Activated CD4-positive, CD25-positive, alpha-beta regulatory T cell treated with anti-CD3 and anti-CD28 coated beads, Interleukin-2, amount 50 U/mL, for 24 hours (primary cell): ENCODE results near the gene RIMBP2.

ENCODE experiments used
- ATAC-seq, 2 donors: fragments of 150-1000 bp; cut with Tn5 transposase; one replicate each; pipeline ENCODE4 v1.10.0; 2021; ENCODE audit warnings: mild to moderate bottlenecking in 1 of 2, moderate library complexity in 1 of 2

The RIMBP2 gene

DNA sequence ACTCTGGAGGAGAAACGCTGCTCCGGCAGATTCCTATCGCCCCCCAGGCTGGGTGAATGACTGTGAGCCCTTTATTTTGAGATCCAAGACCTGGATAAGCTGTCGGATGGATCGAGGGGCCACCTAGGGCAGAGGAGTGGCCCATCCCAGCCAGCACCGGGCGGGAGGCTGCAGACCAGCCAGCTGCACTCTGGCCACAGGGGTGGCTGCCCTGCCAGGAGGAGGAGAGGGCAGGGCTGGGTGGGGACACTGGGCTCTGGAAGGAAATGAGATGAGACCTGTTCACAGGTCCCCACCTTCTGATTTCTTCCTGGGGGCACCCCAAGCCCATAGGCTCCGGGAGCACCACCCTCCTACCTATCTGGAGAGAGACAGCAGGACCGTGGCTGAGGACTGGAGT is 238.4 kb downstream of the RIMBP2 start:
- ATAC-seq: no peak

DNA sequence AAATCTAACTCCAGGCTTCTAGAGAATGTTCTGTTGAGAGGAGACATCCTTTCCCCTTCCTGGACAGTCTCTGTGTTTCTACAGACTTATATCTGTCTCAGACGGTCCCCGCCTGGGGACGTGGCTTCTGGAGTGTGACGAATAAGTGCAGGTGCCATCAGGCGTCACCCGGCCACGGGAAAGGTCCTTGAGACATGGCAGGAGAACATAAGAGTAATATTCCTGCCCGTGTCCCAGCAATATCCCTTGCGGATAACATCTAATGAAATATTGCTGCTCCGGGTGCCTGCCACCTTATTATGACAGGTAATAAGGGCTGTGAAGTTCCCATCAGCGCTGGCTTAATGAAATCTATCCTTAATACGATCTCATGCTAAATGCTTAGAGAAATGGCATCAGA is 238.8 kb downstream of the RIMBP2 start:
- ATAC-seq: no peak

DNA sequence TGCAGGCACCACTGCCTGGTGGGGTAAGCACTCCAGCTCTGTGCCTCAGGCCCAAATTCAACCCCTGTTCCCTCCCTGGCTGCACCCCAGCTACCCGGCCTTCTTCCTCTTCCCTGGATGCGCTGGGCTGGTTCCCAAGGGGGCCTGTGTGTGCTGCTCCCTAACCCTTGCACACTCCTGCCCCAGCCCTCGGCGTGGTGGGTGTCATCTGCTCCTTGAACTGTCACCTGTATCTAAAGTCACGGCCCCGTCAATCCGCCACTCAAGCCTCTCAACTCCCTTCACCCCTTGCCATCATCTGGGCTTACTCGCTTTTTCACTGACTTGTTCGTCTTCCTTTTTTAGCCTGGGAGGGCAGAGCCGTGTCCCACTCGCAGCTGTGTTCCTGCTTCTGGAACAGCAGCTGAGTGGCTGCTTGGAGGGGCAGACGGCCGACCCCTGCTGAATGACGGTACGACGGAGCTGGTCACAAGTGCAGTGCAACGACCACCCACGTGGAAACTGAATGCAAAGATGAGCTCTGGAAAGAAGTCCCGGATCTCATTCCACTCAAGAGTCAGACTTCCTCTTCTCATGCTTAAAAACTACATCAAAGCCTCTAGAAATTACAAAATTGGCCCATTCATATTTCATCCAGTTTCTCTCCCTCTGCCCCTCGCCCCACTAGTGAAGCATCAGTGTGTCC is 239.5 kb downstream of the RIMBP2 start:
- ATAC-seq: no peak

DNA sequence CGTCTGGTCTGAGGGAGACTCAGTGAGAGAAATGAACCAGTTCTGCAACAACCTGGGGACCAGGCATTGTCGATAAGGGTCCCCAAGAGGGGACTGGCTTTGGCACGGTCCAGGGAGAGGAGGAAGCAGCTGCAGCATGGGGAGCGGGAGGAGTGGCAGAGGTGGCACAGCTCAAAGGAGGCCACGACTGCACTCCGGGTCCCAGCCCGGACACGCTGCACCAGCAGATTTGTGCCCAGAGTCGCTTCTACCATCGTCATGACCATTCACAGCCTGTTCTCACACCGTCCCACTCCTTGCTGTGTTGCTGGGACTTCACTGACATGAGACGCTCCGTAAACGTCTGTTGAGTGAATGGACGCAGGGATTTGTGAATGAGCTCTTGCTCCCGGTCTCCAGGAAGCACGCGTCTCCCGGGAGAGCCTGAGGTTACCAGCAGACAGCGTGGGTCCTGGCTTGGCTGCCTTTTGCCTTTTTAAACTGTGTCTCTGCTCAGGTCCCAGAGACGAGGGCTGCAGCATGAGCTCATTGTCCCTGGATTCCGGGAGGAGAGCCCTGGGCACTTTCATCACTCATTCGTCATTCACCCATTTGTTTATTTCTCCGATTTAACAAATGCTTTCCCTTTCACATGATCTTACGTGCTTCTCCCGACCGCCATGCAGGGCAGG is 241.4 kb downstream of the RIMBP2 start:
- ATAC-seq: no peak

DNA sequence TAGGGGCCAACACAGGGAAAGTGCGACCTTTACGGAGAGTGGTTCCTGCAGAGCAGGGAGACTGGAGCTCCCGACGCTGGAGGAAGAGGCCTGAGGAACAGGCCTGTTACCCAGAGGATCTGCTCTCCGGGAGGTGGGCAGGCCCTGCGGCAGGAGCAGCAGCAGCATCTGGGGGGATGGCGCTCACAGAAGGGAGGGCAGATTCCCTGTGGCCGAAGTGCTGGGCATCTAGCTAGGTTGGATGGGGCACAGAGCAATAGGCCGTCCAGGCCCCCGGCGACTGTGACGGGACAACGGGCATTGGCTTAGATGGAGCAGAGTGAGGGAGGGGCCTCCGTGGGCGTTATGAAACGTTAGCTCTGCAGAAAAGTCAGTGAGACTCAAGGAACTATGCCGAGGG is 242.8 kb downstream of the RIMBP2 start:
- ATAC-seq: no peak

DNA sequence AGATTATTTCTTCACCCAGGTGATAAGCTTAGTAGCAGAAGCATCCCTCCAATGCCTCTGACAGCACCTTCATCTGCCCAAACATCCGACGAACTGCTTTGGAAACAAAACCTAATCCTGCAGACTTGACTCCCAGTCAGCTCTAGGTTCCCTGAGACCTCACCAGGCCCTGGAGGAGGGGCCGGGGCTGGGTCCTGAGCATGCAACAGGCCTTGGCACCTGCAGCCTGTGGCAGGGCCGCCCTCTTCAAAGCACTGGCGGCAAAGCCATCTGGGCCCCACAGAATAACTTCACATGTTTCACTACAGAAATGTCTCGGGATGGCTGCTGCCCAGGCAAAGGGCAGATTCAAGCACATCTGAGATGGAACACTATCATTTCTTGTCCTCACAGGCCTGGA is 245.1 kb downstream of the RIMBP2 start:
- no peak for ATAC-seq

DNA sequence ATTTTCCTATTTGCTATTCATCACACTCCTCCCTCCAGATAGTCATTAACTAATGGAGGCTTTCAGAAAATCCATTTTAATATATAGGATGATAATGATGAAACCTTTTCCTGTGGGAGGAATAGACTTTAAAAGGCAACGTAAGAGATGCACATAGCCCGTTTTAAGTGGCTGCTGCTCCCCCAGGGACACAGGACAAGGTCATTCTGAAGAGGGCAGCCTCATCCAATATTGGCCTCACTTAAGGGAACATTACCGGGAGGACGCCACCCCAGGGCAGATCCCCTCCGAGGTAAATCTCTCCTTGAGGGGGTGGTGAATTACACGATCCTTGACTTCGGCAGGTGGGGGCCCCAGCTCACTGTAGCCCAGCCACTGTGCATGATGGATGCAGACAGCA is 246.5 kb downstream of the RIMBP2 start:
- ATAC-seq: no peak

DNA sequence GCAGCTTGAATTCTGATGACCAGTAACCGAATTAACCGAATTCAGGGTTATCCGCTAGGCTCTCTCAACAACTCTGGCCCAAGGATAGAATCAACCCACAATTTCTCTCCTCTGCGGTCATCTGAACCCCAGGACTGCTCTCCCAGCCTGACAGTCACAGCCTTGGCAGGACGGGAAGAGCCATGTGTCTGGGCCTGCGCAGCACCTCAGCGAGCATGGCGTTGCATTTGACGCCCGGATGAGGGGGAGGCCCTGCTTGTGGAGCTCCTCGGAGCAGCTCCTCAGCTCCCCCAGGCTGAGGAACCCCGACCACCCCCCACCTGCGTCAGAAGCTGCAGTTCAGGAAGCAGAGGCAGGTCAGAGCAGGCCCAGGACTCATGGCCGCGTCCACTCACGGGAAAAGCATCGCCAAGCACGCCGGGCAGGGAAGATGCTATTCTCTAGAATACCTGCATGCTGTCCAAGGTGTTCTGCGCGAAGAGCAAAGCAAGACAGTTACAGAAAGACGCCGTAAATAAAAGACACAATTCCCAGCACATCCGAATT is 247.3 kb downstream of the RIMBP2 start:
- ATAC-seq: no peak

DNA sequence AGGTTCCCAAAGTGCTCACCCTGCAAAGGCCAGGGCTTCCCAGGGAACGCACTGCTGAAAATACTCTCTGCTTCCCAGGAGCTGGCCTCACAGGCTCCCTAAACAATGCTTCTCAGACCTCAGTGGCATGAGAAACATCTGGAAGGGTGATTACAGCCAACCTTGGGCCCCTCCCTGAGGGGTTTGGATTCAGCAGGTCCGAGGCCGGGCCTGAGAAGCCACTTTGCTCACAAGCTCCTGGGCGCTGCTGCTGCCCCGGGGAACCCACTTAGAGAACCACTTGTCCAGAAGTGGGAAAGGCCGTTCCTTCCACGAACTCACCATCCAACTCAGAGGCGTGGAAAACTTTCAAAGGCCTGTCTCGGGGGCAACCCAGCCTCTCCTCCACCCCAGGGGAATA is 247.9 kb downstream of the RIMBP2 start:
- ATAC-seq: no peak

DNA sequence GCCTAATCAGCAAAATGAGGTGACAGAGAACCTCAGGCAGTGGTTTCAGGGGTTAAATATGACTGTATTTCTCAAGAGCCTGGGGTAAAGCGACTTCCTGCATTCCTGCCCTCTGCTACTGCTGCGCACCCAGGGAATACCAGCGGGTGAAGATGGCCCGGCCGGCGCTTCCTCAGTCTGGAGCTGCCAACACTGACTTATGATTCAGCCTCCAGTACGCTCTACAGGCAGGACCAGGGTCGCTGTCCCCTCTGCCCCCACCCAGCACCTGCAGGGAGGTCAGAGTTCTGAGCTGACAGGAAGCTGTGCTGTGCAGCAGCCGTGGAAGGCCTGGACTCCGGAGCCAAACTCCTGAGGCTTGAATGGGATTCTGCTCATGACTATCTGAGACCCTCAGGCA is 250.5 kb downstream of the RIMBP2 start:
- no peak for ATAC-seq

DNA sequence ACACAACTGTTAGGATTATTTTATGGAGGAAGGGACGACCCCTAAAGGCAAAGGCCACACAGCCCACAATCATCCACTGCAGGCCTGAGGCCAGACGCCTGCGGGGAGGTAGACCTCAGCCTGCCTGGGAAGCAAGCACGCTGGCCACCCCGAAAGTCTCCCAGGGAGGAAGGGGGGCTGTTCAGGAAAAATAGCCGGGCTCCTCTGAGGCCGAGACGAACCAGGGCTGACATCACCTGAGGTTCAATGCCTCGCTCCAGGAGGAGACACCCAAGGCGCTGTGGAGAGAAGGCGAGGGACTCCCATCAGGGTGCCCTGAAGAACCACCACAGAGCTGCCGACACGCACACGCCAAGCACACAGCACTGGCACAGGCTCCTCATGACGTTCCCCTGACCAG is 251.1 kb downstream of the RIMBP2 start:
- no peak for ATAC-seq

DNA sequence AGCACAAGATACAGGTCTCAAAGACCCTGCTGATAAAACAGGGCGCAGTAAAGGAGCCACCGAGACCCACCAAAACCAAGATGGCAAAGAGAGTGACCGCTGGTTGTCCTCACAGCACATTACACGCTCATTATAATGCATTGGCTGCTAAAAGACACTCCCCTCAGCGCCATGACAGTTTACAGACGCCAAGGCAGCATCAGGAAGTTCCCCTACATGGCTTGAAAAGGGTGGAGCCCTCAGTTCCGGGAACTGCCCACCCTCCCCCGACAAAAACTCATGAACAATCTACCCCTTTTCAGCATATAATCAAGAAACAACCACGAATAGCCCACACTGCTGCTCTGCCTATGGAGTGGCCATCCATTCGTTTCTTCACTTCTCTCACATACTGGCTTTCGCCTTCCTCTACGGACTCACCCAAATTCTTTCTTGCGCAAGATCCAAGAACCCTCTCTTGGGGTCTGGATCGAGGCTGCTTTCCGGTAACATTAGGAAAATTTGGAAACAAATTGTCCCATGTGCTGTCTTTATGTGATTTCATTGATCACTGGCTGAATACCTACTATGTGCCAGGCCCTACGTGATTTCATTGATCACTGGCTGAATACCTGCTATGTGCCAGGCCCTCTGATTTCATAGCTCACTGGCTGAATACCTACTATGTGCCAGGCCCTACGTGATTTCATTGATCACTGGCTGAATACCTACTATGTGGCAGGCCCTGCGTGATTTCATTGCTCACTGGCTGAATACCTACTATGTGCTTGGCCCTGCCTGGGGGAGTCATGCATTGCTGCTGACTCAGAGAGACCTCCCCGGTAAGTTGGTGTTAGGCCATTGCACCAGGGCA is 252.1 kb downstream of the RIMBP2 start:
- no peak for ATAC-seq

DNA sequence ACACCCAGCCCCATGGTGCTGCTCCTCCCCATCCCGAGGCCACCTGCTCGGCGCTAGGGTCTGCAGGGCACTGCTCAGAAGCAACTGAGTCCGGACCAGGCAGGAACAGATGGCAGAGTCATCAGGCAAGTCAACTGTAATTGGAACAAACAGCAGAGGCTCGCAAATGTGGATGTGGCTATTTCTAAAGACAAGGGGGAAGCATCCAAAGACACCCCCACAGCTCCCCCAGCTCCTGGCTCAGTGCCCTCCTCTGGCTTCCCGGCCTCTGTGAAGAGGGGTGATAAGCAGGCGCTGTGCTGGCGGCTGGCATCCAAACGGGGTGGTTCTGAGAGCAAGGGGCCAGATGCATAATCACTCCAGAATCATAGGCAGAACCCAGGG is 252.8 kb downstream of the RIMBP2 start:
- ATAC-seq: no peak

DNA sequence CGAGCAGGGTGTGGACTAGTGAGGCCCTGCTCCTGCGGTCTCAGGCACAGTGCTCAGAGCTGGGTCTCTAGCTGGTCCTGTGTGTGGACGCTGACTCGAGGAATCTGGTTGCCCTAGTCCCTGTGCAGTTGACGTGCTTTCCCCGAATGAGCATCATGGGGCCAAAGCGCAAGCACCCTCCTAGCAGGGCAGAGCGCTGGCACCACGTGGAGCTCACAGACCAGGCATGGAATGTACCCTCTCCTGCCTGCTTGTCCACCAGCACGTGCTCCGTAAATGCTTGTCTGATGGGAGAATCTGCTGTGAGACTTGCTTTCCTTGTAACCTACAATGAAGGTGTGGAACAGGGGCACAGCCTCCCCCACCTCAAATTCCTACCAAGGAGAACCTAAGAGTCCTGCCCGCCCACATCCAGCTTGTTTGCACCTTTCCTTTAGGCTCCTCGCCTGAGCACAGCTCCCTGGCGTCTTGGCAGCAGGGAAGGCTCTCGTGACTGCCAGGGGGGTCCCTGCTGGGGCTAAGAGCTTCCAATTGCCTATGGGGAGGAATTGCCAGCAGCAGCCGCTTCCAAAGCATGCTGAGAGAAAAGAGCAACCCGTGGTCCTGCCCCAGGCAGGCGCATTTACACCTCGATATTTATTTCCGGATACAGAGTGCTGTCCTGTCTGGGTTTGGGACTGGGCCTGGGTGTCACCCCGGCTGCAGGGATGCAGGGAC is 253.4 kb downstream of the RIMBP2 start:
- no peak for ATAC-seq

DNA sequence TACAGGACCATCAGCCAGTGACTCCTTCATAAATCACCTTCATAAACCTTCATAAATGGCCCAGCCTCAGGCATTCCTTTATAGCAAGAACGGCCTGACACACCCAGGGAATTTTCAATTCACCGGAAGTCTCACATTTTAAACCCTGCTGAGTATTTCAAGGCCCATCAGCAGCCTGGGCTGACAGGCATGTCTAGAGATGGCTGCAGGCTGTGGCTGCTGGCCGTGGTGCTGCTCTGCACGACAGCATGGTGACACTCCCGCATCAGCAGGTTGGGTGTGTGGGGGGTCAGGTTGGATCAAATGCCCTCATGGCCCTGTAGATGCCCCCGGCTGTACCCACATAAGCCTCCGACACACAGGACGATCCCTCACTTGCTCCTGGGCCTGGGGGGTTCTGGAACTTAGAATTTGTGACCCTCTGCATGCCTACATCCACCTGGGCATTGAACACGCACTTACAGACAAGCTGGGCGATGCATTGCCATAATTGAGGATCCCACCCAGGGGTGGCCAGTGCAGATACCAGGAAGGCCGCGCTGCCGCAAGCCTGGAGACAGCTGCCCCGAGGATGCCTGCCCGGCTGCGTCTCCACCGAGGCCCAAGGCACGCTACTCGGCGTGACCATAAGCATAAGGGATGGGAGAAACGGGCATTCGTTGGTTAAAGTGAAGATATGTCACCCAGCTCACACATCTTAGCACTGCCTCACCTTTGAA is 254.1 kb downstream of the RIMBP2 start:
- ATAC-seq: no peak

DNA sequence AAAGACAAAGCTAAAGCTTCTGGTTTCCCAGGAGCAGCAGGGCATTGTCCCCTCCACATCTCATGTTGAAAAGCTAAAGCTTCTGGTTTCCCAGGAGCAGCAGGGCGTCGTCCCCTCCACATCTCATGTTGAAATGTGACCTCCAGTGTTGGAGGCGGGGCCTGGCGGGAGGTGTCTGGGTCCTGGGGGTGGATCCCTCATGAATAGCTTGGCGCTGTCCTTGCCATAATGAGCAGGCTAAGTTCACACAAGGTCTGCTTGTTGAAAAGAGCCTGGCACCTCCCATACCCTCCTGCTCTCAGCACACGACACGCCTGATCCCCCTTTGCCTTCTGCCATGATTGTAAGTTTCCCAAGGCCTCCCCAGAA is 254.7 kb downstream of the RIMBP2 start:
- ATAC-seq: no peak

DNA sequence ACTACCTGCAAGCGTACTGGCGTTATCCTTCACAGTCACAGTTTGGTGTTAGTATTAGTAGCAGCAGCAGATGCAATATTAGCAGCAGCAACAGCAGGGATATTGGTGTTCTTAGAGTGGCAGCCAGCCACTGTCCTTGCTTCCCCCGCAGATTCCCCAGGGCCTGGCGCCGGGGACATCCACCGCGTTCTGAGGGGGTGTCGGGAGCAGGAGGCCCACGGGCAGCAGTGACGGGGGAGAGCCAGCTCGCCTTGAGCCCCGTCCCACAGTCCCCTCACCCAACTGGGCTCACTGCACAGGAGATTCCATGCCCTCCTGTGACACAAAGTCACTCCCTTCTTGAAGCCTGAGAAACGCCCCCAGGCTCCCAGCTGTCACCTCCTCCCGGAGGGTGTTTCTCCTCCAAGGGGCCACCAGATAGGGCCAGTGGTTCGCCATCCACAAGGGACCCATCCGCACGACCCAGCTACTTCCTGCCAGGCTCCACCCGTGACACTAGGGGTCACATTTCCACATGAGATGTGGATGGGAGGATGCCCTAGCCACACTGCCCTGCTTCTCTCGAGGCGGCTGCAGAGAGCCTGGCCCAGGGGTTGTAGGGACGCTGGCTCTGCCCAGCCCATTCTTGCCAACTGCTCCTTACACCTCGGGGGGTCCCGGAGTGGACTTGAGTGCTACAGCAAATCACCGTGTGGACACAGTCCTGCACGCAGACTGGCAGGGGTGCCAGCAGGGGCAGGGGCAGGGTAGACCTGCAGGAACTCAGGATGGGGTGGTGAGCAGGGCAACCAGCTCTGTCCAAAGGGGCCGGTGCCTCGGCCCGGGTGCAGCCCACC is 255.3 kb downstream of the RIMBP2 start:
- no peak for ATAC-seq

DNA sequence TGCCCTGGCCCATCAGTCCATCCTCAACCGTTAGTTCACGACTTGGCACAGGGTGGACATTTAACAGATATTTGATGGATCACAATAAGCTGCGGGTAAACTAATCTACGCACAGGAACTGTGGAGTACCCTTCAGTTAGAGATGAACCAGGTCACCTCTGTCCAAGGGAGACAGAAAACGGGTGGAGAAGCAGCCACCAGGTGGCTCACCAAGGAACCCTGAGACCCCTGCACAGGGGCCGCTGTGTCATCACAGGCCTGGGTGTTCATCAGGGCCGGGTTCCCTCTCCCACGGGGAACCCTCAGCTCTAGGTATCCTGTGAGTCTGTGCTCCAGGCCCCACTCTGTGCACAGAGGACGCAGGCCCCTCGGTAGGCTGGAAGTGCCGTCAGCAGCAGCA is 256.2 kb downstream of the RIMBP2 start:
- ATAC-seq: no peak

DNA sequence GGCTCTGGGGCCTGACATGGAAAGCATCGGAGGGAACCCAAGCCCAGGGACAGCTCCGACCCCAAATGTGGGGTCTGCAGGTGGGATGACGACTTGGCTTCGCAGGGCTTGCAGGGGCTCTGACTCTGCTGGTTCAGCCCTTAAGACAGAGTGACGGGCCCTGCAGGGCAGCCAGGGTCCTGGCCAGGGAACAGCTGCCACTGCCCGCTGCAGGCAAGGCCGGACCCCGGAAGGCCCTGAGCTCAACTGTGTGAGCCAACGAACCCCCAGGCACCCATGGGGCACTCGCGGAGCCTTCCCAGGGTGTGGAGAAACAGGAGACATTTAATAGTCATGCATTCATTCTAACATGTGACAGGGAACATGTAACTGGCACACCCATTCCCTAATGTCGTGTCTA is 257.8 kb downstream of the RIMBP2 start:
- ATAC-seq: no peak

DNA sequence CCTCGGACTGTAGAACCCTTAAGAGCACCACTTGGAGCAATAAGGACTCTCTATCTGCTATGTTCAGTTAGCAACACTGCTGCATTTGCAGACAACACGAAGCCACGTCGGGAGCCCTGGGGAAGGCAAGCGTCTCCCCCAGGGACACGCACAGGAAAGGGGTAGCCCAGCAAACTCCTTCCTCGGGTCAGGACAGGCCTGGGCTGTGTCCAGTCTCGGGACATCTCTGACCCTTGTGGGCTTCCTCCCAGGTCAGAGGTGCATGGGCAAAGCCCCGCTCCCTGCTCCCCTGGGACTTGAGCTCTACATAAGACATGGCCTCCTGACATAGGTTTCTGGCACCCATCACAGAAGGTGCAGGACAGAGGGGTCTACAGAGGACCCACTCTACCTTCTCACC is 258.9 kb downstream of the RIMBP2 start:
- no peak for ATAC-seq
